ENCODE data around the gene DPH6.

DNA sequence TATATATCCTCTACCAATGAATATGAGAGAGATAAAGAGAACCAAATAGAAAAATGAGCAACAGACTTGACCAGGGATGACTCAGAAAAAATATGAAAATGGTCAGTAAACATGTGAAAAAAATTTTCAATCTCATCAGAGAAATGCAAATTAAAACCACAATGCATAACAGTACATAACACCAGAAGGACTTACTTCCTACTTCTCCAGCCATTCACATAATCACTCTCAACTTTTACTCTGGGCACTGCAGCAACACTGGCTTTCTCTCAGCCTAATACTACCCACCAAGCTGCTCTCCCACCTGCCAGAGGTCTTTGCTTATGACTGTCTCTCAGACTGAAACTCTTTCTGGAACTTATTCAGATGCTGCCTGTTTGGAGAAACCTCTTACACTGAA is 49.4 kb downstream of the DPH6 start:
- TF ChIP-seq, protein P1, sequence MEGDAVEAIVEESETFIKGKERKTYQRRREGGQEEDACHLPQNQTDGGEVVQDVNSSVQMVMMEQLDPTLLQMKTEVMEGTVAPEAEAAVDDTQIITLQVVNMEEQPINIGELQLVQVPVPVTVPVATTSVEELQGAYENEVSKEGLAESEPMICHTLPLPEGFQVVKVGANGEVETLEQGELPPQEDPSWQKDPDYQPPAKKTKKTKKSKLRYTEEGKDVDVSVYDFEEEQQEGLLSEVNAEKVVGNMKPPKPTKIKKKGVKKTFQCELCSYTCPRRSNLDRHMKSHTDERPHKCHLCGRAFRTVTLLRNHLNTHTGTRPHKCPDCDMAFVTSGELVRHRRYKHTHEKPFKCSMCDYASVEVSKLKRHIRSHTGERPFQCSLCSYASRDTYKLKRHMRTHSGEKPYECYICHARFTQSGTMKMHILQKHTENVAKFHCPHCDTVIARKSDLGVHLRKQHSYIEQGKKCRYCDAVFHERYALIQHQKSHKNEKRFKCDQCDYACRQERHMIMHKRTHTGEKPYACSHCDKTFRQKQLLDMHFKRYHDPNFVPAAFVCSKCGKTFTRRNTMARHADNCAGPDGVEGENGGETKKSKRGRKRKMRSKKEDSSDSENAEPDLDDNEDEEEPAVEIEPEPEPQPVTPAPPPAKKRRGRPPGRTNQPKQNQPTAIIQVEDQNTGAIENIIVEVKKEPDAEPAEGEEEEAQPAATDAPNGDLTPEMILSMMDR (IDR thresholded peaks at IDR 0.05; ENCODE audit: insufficient read depth, low read length, poor library complexity, severe bottlenecking): no peak
- no peak for TF ChIP-seq EZH2phosphoT487 (conservative IDR thresholded peaks at IDR 0.05; ENCODE audit: low read length)
